ENCODE measurements around the gene IPCEF1. TPM values are rescaled to one million over a fixed set of nuclear protein-coding genes. Genes with fewer than 3 reads are reported as not detected.

The IPCEF1 gene
- total and polyA plus RNA-seq, 4 donors = 0.46 to 2.8 (median 1.3) TPM

DNA sequence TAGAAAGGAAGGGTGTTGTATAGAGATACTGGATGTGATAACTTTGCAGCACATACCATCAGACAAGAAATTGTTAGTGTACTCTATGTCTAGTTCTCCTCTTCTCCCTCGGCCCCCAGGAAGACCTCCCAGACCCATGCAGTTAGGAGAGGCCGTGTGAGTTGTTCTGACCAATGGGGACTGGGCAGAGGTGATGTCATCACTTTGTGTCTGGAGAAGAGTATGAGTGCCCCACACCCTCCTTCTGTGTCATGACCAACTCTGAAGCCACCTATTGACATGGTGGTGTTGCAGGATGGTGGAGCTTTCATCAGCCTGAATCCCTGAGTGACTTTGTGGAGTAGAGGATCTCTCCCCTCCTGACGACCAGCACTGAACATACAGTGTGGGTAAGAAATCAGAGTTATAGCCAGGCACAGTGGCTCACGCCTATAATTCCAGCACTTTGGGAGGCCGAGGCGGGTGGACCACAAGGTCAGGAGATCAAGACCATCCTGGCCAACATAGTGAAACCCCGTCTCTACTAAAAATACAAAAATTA is 72.2 kb downstream of the IPCEF1 start (continued):
- no peak for TF ChIP-seq TAF1 (conservative IDR thresholded peaks at IDR 0.05)
- TF ChIP-seq RAD21 (IDR thresholded peaks at IDR 0.05) = no peak
- TF ChIP-seq, protein P1, sequence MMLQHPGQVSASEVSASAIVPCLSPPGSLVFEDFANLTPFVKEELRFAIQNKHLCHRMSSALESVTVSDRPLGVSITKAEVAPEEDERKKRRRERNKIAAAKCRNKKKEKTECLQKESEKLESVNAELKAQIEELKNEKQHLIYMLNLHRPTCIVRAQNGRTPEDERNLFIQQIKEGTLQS (IDR thresholded peaks at IDR 0.05) = no peak

DNA sequence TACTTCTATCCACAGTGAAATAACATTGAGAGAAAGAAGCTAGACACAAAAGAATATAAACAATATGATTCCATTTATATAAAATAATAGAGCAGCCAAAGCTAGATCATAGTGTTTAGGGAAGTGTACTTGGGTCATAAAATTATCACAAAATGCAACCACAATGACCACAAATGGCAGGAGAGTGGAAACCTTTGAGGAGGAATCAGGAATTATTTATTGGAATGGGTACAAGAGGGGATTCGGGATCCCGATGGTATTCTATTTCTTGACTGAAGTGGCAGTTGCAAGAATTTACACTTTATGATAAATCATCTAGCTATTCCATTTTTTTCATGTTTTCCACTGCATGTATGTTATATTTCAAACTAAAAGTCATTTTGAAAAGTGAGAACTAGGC is 76.1 kb downstream of the IPCEF1 start:
- Histone ChIP-seq H3K27me3 (ENCODE audit: control insufficient read depth in 4 of 4, insufficient read depth in 4 of 4, low read length in 3 of 4) (no peaks in the 10 kb centered on the region), H3K36me3 (ENCODE audit: control insufficient read depth in 4 of 4, insufficient read depth in 3 of 4, low read depth in 1 of 4, low read length in 3 of 4) (no peaks in the 10 kb centered on the region), H3K4me3 (ENCODE audit: low read depth in 1 of 3, low read length in 3 of 3) (no peak overlapping the region), H3K27ac (ENCODE audit: low read depth in 1 of 2, low read length in 2 of 2) (no peak overlapping the region), H3K4me1 (ENCODE audit: control insufficient read depth in 4 of 4, insufficient read depth in 4 of 4, low read length in 3 of 4) (no peaks in the 10 kb centered on the region), H3K9me3 (ENCODE audit: control insufficient read depth in 4 of 4, low read length in 3 of 4) (peaks cover 0 to 3% (median 0%) of the 10 kb centered on the region in 4 donors), H3K9ac (ENCODE audit: low read depth in 1 of 2, low read length in 2 of 2) (no peak overlapping the region)
- 87% methylated on average over 2 of the region's 2 CpGs for WGBS
- TF ChIP-seq, protein P2, sequence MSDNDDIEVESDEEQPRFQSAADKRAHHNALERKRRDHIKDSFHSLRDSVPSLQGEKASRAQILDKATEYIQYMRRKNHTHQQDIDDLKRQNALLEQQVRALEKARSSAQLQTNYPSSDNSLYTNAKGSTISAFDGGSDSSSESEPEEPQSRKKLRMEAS (IDR thresholded peaks at IDR 0.05) = no peak
- no peak for TF ChIP-seq EGR1 (IDR thresholded peaks at IDR 0.05; ENCODE audit: low read depth in 2 of 2)
- TF ChIP-seq, protein P3, sequence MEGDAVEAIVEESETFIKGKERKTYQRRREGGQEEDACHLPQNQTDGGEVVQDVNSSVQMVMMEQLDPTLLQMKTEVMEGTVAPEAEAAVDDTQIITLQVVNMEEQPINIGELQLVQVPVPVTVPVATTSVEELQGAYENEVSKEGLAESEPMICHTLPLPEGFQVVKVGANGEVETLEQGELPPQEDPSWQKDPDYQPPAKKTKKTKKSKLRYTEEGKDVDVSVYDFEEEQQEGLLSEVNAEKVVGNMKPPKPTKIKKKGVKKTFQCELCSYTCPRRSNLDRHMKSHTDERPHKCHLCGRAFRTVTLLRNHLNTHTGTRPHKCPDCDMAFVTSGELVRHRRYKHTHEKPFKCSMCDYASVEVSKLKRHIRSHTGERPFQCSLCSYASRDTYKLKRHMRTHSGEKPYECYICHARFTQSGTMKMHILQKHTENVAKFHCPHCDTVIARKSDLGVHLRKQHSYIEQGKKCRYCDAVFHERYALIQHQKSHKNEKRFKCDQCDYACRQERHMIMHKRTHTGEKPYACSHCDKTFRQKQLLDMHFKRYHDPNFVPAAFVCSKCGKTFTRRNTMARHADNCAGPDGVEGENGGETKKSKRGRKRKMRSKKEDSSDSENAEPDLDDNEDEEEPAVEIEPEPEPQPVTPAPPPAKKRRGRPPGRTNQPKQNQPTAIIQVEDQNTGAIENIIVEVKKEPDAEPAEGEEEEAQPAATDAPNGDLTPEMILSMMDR (IDR thresholded peaks at IDR 0.05; ENCODE audit: low read depth, low read length, missing input control) = no peak
- TF ChIP-seq FOXA1 (IDR thresholded peaks at IDR 0.05) = no peak
- no peak for TF ChIP-seq TAF1 (conservative IDR thresholded peaks at IDR 0.05)
- no peak for TF ChIP-seq YY1 (IDR thresholded peaks at IDR 0.05)
- TF ChIP-seq, protein P4, sequence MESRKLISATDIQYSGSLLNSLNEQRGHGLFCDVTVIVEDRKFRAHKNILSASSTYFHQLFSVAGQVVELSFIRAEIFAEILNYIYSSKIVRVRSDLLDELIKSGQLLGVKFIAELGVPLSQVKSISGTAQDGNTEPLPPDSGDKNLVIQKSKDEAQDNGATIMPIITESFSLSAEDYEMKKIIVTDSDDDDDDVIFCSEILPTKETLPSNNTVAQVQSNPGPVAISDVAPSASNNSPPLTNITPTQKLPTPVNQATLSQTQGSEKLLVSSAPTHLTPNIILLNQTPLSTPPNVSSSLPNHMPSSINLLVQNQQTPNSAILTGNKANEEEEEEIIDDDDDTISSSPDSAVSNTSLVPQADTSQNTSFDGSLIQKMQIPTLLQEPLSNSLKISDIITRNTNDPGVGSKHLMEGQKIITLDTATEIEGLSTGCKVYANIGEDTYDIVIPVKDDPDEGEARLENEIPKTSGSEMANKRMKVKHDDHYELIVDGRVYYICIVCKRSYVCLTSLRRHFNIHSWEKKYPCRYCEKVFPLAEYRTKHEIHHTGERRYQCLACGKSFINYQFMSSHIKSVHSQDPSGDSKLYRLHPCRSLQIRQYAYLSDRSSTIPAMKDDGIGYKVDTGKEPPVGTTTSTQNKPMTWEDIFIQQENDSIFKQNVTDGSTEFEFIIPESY (IDR thresholded peaks at IDR 0.05) = no peak
- TF ChIP-seq, protein P1 (IDR thresholded peaks at IDR 0.05) = no peak
- TF ChIP-seq FOXA2 (IDR thresholded peaks at IDR 0.05) = no peak
- no peak for TF ChIP-seq HNF4G (IDR thresholded peaks at IDR 0.05)
- no peak for TF ChIP-seq GABPA (IDR thresholded peaks at IDR 0.05 in 1 of 2, conservative IDR thresholded peaks at IDR 0.05 in 1 of 2)
- TF ChIP-seq NR2F2 (IDR thresholded peaks at IDR 0.05) = no peak
- TF ChIP-seq, protein P5, sequence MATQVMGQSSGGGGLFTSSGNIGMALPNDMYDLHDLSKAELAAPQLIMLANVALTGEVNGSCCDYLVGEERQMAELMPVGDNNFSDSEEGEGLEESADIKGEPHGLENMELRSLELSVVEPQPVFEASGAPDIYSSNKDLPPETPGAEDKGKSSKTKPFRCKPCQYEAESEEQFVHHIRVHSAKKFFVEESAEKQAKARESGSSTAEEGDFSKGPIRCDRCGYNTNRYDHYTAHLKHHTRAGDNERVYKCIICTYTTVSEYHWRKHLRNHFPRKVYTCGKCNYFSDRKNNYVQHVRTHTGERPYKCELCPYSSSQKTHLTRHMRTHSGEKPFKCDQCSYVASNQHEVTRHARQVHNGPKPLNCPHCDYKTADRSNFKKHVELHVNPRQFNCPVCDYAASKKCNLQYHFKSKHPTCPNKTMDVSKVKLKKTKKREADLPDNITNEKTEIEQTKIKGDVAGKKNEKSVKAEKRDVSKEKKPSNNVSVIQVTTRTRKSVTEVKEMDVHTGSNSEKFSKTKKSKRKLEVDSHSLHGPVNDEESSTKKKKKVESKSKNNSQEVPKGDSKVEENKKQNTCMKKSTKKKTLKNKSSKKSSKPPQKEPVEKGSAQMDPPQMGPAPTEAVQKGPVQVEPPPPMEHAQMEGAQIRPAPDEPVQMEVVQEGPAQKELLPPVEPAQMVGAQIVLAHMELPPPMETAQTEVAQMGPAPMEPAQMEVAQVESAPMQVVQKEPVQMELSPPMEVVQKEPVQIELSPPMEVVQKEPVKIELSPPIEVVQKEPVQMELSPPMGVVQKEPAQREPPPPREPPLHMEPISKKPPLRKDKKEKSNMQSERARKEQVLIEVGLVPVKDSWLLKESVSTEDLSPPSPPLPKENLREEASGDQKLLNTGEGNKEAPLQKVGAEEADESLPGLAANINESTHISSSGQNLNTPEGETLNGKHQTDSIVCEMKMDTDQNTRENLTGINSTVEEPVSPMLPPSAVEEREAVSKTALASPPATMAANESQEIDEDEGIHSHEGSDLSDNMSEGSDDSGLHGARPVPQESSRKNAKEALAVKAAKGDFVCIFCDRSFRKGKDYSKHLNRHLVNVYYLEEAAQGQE (IDR thresholded peaks at IDR 0.05) = no peak
- TF ChIP-seq SP1 (IDR thresholded peaks at IDR 0.05) = no peak
- no peak for TF ChIP-seq JUND (IDR thresholded peaks at IDR 0.05)
- no peak for TF ChIP-seq HNF4A (conservative IDR thresholded peaks at IDR 0.05)
- no peak for TF ChIP-seq RAD21 (IDR thresholded peaks at IDR 0.05)
- no peak for TF ChIP-seq RXRA (IDR thresholded peaks at IDR 0.05)
- DNase-seq (ENCODE audit: low spot score) = no peak

Data from liver (tissue), 9 donors.